GM18951 (cell line): ENCODE data around the gene FXYD4.
"Not testable (repeated sequence)": the region's sequence is repeated elsewhere in the genome, so short reads cannot be mapped to it uniquely, and the experiment has no call there.

Experiments
- POLR2A ChIP-seq: IDR thresholded peaks from 4 replicates; pipeline ENCODE4 v1.6.1; 2011; ENCODE audit warnings: mild to moderate bottlenecking; ENCODE audit not compliant: insufficient read length, insufficient read depth; ENCODE audit errors: extremely low read depth
- in situ Hi-C: fragments of 300-500 bp; cut with MboI; formaldehyde crosslinking; loops from one replicate; pipeline ENCODE4 v1.12.0; 2022; ENCODE audit warnings: low sequenced_read_pairs, mixed read lengths, inconsistent platforms; ENCODE audit not compliant: unreplicated experiment

The FXYD4 gene

GRCh38 chr10:43387678-43388032 is 16.2 kb downstream of the FXYD4 start:
- no peak for TF ChIP-seq POLR2A
- in situ Hi-C loops, result no loop called here

- in situ Hi-C loops, result no loop called here
- no peak for TF ChIP-seq POLR2A
Measured at GRCh38 chr10:43389867-43390266, 18.4 kb downstream of the FXYD4 start.

GRCh38 chr10:43390333-43390732 is 18.9 kb downstream of the FXYD4 start:
- in situ Hi-C loops, result no loop called here
- no peak for TF ChIP-seq POLR2A

- in situ Hi-C loops, result no loop called here
- TF ChIP-seq POLR2A, result no peak
Measured at GRCh38 chr10:43390759-43391158, 19.3 kb downstream of the FXYD4 start.

- in situ Hi-C loops, result no loop called here
- no peak for TF ChIP-seq POLR2A
Measured at GRCh38 chr10:43391496-43391895, 20.1 kb downstream of the FXYD4 start.

- in situ Hi-C loops, result no loop called here
- no peak for TF ChIP-seq POLR2A
Measured at GRCh38 chr10:43392748-43393147, 21.3 kb downstream of the FXYD4 start.

GRCh38 chr10:43393186-43393585 is 21.8 kb downstream of the FXYD4 start:
- in situ Hi-C loops, result not testable (repeated sequence)

- no peak for TF ChIP-seq POLR2A
- in situ Hi-C loops, result no loop called here
Measured at GRCh38 chr10:43393606-43394360, 22.3 kb downstream of the FXYD4 start.

GRCh38 chr10:43394868-43395267 is 23.4 kb downstream of the FXYD4 start:
- in situ Hi-C loops, result no loop called here
- no peak for TF ChIP-seq POLR2A

GRCh38 chr10:43395571-43396060 is 24.2 kb downstream of the FXYD4 start:
- in situ Hi-C loops, result no loop called here
- no peak for TF ChIP-seq POLR2A

- in situ Hi-C loops, result no loop called here
- peak; percentile 43 for TF ChIP-seq POLR2A
Measured at GRCh38 chr10:43396061-43396927, 24.9 kb downstream of the FXYD4 start.

- peak; percentile 73 for TF ChIP-seq POLR2A
- in situ Hi-C loops, result no loop called here
Measured at GRCh38 chr10:43396928-43397624, 25.6 kb downstream of the FXYD4 start.

GRCh38 chr10:43398939-43399319 is 27.5 kb downstream of the FXYD4 start:
- in situ Hi-C loops, result no loop called here

More at GRCh38 chr10:43398939-43399319, 27.5 kb downstream of the FXYD4 start:
- TF ChIP-seq POLR2A, result no peak
